Ammon's horn (tissue), 1 donor: ENCODE data around the gene RBPJL.

Source experiments
- DNase-seq: peaks from one replicate; pipeline ENCODE4 v3.0.0-alpha.2; 2016; ENCODE audit warnings: low spot score

Gene RBPJL

DNA sequence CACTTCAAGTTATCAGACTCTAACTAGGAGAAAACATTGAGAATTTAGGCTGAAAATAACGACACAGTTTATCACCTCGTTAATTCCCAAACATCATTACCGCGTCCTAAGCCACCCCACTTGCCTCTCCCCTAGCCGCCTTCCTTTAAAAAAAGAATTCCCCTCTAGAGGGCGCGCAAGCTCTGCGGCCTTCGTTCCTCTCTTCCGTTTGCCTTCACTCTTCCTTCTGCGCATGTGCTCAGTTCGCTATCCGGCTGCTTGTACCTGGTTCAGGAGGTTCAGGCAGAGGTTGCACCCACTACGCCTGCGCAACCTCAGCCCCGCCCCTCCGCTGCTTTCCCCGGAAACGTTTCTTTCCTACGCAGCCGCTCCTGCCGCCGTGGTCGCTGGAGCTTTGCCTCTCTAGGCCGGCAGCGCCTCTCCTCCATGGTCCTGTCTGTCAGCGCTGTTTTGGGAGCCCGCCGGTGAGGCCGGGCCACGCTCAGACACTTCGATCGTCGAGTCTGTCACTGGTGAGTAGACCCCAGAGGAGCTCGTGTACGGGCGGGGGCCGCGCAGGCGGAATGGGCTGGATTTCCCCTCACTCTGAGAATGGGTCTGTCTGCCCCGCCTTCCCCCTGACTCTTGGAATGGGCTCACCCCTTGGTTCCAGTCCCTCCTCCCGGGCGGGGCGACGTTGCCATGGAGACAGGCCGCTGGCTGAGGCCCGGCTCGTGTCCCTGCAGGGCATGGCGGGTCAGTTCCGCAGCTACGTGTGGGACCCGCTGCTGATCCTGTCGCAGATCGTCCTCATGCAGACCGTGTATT is 56.4 kb downstream of the RBPJL start, which contains the start of gene SYS1:
Gene SYS1 (plus strand): TSS at position 353 of the 807 bp plus-strand sequence. CDS start 376 bp downstream, at position 729.
- DNase-seq, result peak; percentile 98

DNA sequence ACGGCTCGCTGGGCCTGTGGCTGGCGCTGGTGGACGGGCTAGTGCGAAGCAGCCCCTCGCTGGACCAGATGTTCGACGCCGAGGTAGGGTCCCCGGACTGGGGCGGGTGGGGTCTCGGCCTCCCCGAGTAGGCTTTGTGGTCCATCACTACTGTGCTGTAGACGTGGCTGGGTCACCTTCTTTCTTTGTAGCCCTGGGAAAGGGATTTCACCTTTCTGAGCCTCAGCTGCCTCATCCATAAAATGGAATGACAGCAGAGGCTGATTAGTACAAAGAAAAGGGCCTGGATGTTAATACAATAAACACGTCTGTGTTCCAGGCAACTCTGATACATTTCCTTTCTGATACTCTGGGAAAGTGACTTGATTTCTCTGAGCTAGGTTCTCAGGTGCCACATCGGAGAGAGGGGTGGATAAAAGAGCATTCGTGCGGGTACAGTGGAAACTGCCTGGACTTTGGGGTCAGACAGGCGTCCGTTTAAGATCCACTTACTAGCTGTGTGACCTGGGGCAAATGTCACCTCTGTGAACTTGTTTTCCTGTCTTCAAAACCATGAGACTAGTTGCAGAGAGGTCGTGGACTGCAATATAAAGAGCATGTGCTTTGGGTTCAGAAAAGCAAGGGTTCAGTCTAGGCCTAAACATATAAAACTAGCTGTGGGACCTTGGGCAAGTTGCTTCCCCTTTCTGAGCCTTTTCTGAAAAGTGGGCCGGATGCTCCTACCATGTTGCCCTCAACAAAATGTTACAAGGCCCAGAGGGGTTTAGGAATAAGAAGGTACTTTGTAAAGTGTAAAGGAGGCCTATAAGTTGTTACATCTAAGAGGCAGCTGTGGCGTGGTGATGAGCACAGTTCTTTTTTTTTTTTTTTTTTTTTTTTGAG is 57.2 kb downstream of the RBPJL start:
- no peak for DNase-seq

DNA sequence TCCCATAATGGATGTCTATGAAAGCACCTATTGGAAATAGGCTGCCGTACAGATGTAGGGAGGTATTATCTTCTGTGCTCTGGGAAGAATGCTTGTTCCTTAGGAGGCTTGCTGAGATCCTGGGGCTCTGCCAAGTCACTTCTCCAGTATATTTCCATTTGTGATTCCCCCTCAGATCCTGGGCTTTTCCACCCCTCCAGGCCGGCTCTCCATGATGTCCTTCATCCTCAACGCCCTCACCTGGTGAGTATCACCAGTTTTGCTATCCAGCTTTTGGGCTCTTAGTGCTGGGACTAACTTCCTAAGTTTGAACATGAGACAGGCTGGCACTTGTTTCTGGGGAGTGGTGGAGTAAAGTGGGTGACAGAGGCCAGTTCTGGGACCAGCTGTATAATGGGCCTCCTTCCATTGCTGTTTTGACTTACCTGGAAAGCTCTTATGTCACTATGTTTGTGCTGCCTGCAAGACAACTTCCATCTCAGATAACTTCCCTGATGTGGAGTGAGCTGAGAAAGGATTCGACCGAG is 58.9 kb downstream of the RBPJL start:
- no peak for DNase-seq

DNA sequence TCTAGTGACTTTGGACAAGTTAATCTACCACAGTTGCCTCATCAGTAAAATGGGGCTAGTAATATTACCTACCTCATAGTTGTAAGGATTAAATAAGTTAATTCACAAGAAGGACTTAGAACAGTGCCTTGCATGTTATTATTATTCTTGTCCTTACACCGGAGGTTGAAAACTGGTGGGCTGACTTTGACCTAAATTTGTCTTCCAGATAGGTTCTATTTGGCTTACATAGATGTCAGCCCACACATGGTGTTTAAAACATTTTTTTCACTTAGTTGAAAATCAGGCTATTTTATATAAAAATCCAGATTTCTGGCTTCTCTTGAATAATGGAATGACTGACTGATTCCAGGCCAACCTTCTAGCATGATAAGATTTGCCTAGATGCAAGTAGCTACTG is 59.6 kb downstream of the RBPJL start:
- no peak for DNase-seq

DNA sequence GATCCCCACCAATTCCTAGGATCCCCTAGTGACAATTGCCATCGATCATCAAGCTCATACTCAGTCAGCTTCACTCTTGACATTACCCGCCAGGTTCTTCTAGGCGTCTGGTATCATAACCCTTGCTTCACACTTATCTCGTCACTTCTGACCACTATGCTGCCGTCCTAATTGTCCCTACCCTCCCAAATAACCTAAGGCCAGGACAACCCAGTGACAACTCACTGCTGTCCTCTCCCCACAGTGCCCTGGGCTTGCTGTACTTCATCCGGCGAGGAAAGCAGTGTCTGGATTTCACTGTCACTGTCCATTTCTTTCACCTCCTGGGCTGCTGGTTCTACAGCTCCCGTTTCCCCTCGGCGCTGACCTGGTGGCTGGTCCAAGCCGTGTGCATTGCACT is 60.0 kb downstream of the RBPJL start:
- DNase-seq, result no peak

DNA sequence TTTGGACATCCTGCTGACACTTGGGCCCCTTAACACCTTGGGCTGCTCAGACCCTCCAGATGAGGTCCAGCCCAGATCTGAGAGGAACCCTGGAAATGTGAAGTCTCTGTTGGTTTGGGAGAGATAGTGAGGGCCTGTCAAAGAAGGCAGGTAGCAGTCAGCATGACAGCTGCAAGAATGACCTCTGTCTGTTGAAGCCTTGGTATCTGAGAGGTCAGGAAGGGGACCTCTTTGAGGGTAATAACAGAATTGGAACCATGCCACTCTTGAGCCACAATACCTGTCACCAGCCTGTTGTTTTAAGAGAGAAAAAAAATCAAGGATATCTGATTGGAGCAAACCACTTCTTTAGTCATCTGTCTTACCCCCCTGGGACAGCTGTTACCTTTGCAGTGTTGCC is 60.5 kb downstream of the RBPJL start:
- no peak for DNase-seq
